NCI-H2107 (cell line): ENCODE measurements around the gene IGSF9.
"Not testable (repeated sequence)": the region's sequence is repeated elsewhere in the genome, so short reads cannot be mapped to it uniquely, and the experiment has no call there.

ENCODE experiments used
- DNase-seq: peaks from one replicate; lab custom pipeline; 2025; lab: John Stamatoyannopoulos, UW

Gene IGSF9

GRCh38 chr1:159920202-159920601 is 25.2 kb downstream of the IGSF9 start:
- no peak for DNase-seq

- DNase-seq, result no peak
These were observed 26.1 kb downstream of the IGSF9 start for GRCh38 chr1:159919236-159919865.

GRCh38 chr1:159918352-159919200 is 26.8 kb downstream of the IGSF9 start:
- no peak for DNase-seq

GRCh38 chr1:159917533-159918351 is 27.7 kb downstream of the IGSF9 start:
- no peak for DNase-seq

- peak; percentile 70 for DNase-seq
These were observed 29.0 kb downstream of the IGSF9 start for GRCh38 chr1:159916242-159917051.

GRCh38 chr1:159915571-159916241 is 29.7 kb downstream of the IGSF9 start:
- DNase-seq, result no peak

- no peak for DNase-seq
These were observed 31.0 kb downstream of the IGSF9 start for GRCh38 chr1:159914252-159915018.

GRCh38 chr1:159913451-159914192 is 31.8 kb downstream of the IGSF9 start:
- no peak for DNase-seq

- DNase-seq, result no peak
These were observed 33.9 kb downstream of the IGSF9 start for GRCh38 chr1:159911326-159912070.

- DNase-seq, result no peak
These were observed 37.1 kb downstream of the IGSF9 start for GRCh38 chr1:159908031-159908940.

- no peak for DNase-seq
These were observed 38.5 kb downstream of the IGSF9 start for GRCh38 chr1:159906960-159907359.

- not testable (repeated sequence) for DNase-seq
These were observed 41.4 kb downstream of the IGSF9 start for GRCh38 chr1:159904036-159904435.

GRCh38 chr1:159902541-159902940 is 42.9 kb downstream of the IGSF9 start:
- no peak for DNase-seq

GRCh38 chr1:159900755-159901360 is 44.6 kb downstream of the IGSF9 start:
- no peak for DNase-seq

- DNase-seq, result peak; percentile 21
These were observed 45.2 kb downstream of the IGSF9 start, which contains the start of gene CFAP45 for GRCh38 chr1:159900086-159900680. TSS of gene CFAP45 (minus strand) at chr1:159900165. CDS start at chr1:159900098, 67 bp downstream.

GRCh38 chr1:159899634-159900033 is 45.8 kb downstream of the IGSF9 start:
- not testable (repeated sequence) for DNase-seq

GRCh38 chr1:159898527-159898926 is 46.9 kb downstream of the IGSF9 start:
- DNase-seq, result no peak
